Measurements from ENCODE around the gene TUBA1C.

- no peak for TF ChIP-seq EP300 (IDR thresholded peaks at IDR 0.05)
- no peak for TF ChIP-seq POLR2A (IDR thresholded peaks at IDR 0.05)
- no peak for TF ChIP-seq CTCF (IDR thresholded peaks at IDR 0.05)
- no peak for TF ChIP-seq POLR2AphosphoS5 (IDR thresholded peaks at IDR 0.05)
Observed at GRCh38 chr12:49288922-49289555, 24.2 kb downstream of the TUBA1C start.
